ENCODE data around the gene IFRD2. TPM values are rescaled to one million over a fixed set of nuclear protein-coding genes. Genes with fewer than 3 reads are reported as not detected.

IFRD2 gene
- 10 to 100 TPM; 34.8 to 51.9 (median 48.5) TPM for polyA plus RNA-seq (ENCODE audit: insufficient read length in 4 of 4)

GRCh38 chr3:50292159-50293078 lies at the start of gene IFRD2:
Gene IFRD2, minus strand, starts transcription at chr3:50292429. Its CDS starts 155 bp downstream, at chr3:50292274.
- peak; percentile 83 to 95 (median 91) for DNase-seq (ENCODE audit: low read depth in 4 of 4, low spot score in 2 of 4)

GRCh38 chr3:50341537-50341936 lies 49.3 kb upstream of the IFRD2 start:
- no peak for DNase-seq (ENCODE audit: low read depth in 4 of 4, low spot score in 2 of 4)

GRCh38 chr3:50340448-50341329 lies 48.5 kb upstream of the IFRD2 start, which contains the start of gene RASSF1:
Gene RASSF1, minus strand, starts transcription at chr3:50340836. Its CDS starts 31 bp downstream, at chr3:50340805.
- no peak for DNase-seq (ENCODE audit: low read depth in 4 of 4, low spot score in 2 of 4)

GRCh38 chr3:50340147-50340447 lies 47.9 kb upstream of the IFRD2 start:
- no peak for DNase-seq (ENCODE audit: low read depth in 4 of 4, low spot score in 2 of 4)

GRCh38 chr3:50339485-50340146 lies 47.4 kb upstream of the IFRD2 start:
- DNase-seq (ENCODE audit: low read depth in 4 of 4, low spot score in 2 of 4), result no peak

- no peak for DNase-seq (ENCODE audit: low read depth in 4 of 4, low spot score in 2 of 4)
Measured at GRCh38 chr3:50338965-50339364, 46.7 kb upstream of the IFRD2 start.

- DNase-seq (ENCODE audit: low read depth in 4 of 4, low spot score in 2 of 4), result peak in 3 of 4 donors; percentile 90 to 96 (median 94)
Measured at GRCh38 chr3:50337175-50337861, 45.1 kb upstream of the IFRD2 start.

- DNase-seq (ENCODE audit: low read depth in 4 of 4, low spot score in 2 of 4), result no peak
Measured at GRCh38 chr3:50336452-50337174, 44.4 kb upstream of the IFRD2 start.

GRCh38 chr3:50334339-50335075 lies 42.3 kb upstream of the IFRD2 start:
- no peak for DNase-seq (ENCODE audit: low read depth in 4 of 4, low spot score in 2 of 4)

GRCh38 chr3:50333744-50334328 lies 41.6 kb upstream of the IFRD2 start:
- no peak for DNase-seq (ENCODE audit: low read depth in 4 of 4, low spot score in 2 of 4)

GRCh38 chr3:50331364-50331907 lies 39.2 kb upstream of the IFRD2 start:
- no peak for DNase-seq (ENCODE audit: low read depth in 4 of 4, low spot score in 2 of 4)

GRCh38 chr3:50330330-50330729 lies 38.1 kb upstream of the IFRD2 start:
- DNase-seq (ENCODE audit: low read depth in 4 of 4, low spot score in 2 of 4), result no peak

GRCh38 chr3:50327943-50328691 lies 35.9 kb upstream of the IFRD2 start, which contains the start of gene TUSC2:
Gene TUSC2, minus strand, starts transcription at chr3:50328223. Its CDS starts 124 bp downstream, at chr3:50328099.
- peak in 3 of 4 donors; percentile 88 to 97 (median 93) for DNase-seq (ENCODE audit: low read depth in 4 of 4, low spot score in 2 of 4)

- DNase-seq (ENCODE audit: low read depth in 4 of 4, low spot score in 2 of 4), result no peak
Measured at GRCh38 chr3:50327129-50327528, 34.9 kb upstream of the IFRD2 start.

GRCh38 chr3:50326182-50326541 lies 33.9 kb upstream of the IFRD2 start:
- no peak for DNase-seq (ENCODE audit: low read depth in 4 of 4, low spot score in 2 of 4)

- DNase-seq (ENCODE audit: low read depth in 4 of 4, low spot score in 2 of 4), result no peak
Measured at GRCh38 chr3:50325497-50326181, 33.4 kb upstream of the IFRD2 start.

GRCh38 chr3:50325113-50325480 lies 32.9 kb upstream of the IFRD2 start:
- DNase-seq (ENCODE audit: low read depth in 4 of 4, low spot score in 2 of 4), result no peak
